HepG2 (cell line): ENCODE results near the gene BRCA2. TPM values are rescaled to one million over a fixed set of nuclear protein-coding genes. Genes with fewer than 3 reads are reported as not detected.

Source experiments
- ATF2 ChIP-seq: sonication (generic); formaldehyde crosslinking; IDR thresholded peaks from 2 replicates; pipeline ENCODE4 v1.4.0; 2020; ENCODE audit warnings: missing genetic modification reagents
- CBX2 ChIP-seq, 2 experiments: fragments of 200-600 bp in 1 of 2; sonication (generic); formaldehyde crosslinking in 1 of 2; IDR thresholded peaks; 2 replicates each; pipeline versions ENCODE4 v1.7.0 to v1.8.1; 2018 to 2022; ENCODE audit warnings: low read depth in 2 of 2, low read length in 1 of 2, mild to moderate bottlenecking in 1 of 2, missing genetic modification reagents in 1 of 2
- E2F1 ChIP-seq: sonication (generic); formaldehyde crosslinking; IDR thresholded peaks from 2 replicates; pipeline ENCODE4 v1.5.0; 2020; ENCODE audit warnings: missing genetic modification reagents
- NFE2 ChIP-seq: sonication (generic); formaldehyde crosslinking; IDR thresholded peaks from 2 replicates; pipeline ENCODE4 v1.4.0; 2020; ENCODE audit warnings: missing genetic modification reagents
- RBAK ChIP-seq: sonication (generic); formaldehyde crosslinking; IDR thresholded peaks from 2 replicates; pipeline ENCODE4 v1.5.1; 2020; ENCODE audit warnings: mild to moderate bottlenecking, missing genetic modification reagents
- SMYD3 ChIP-seq: sonication (generic); formaldehyde crosslinking; IDR thresholded peaks from 2 replicates; pipeline ENCODE4 v1.8.1; 2023; ENCODE audit warnings: mild to moderate bottlenecking, missing genetic modification reagents
- SP1 ChIP-seq, 2 experiments: fragments of 450-650 bp in 1 of 2; sonication (generic) in 1 of 2; formaldehyde crosslinking in 1 of 2; IDR thresholded peaks; 2 replicates each; pipeline versions ENCODE4 v1.4.0 to v1.6.1; 2016 to 2020; ENCODE audit warnings: missing genetic modification reagents in 1 of 2
- TEF ChIP-seq: sonication (generic); formaldehyde crosslinking; IDR thresholded peaks from 2 replicates; pipeline ENCODE4 v1.5.0; 2020; ENCODE audit warnings: missing genetic modification reagents
- ZFP1 ChIP-seq: IDR thresholded peaks from 2 replicates; pipeline ENCODE4 v1.6.1; 2016
- ZNF101 ChIP-seq: sonication (generic); formaldehyde crosslinking; IDR thresholded peaks from 2 replicates; pipeline ENCODE4 v1.4.0; 2020; ENCODE audit warnings: mild to moderate bottlenecking, low read depth, missing genetic modification reagents, borderline replicate concordance
- ZNF318 ChIP-seq: sonication (generic); formaldehyde crosslinking; IDR thresholded peaks from 2 replicates; pipeline ENCODE4 v1.4.0; 2020; ENCODE audit warnings: mild to moderate bottlenecking, missing genetic modification reagents
- ZNF563 ChIP-seq: sonication (generic); formaldehyde crosslinking; IDR thresholded peaks from 2 replicates; pipeline ENCODE4 v1.8.0; 2022; ENCODE audit warnings: mild to moderate bottlenecking, moderate library complexity, missing genetic modification reagents
- ZNF841 ChIP-seq: sonication (generic); formaldehyde crosslinking; IDR thresholded peaks from 2 replicates; pipeline ENCODE4 v1.8.1; 2023; ENCODE audit warnings: missing genetic modification reagents, borderline replicate concordance
- ZUFSP ChIP-seq: sonication (generic); formaldehyde crosslinking; IDR thresholded peaks from 2 replicates; pipeline ENCODE4 v1.9.0; 2021; ENCODE audit warnings: missing genetic modification reagents, mild to moderate bottlenecking, borderline replicate concordance
- polyA plus RNA-seq, 8 experiments: library from polyadenylated mRNA; depleted of rRNA in 3 of 8; stranded (reverse) in 7 of 8; unstranded in 1 of 8; fragments of >200 nt; fragmentation: Illumina TruSeq in 4 of 8; extraction: Trizol in 4 of 8; gene quantifications; 2 replicates each; pipeline versions ENCODE4 v1.2.1 to v1.2.3, GENCODE V29; 2011 to 2016; ENCODE audit warnings: low read depth in 4 of 8, missing spikeins in 1 of 8, mixed read lengths in 1 of 8; ENCODE audit not compliant: insufficient read depth in 1 of 8
- total RNA-seq, 5 experiments: library from RNA; depleted of rRNA; stranded (reverse); fragments of >200 nt; fragmentation: Illumina TruSeq; extraction: Trizol; gene quantifications; 2 replicates each; pipeline ENCODE4 v1.2.3, GENCODE V29; 2016; ENCODE audit warnings: low read depth in 1 of 5

The BRCA2 gene
- total and polyA plus RNA-seq, 2 of the 13 experiments (the other 11 are each of a cell fraction or from before 2014, with no cell fraction given), result 3.1 to 24.6 TPM

GRCh38 chr13:32315238-32316027 lies at the start of gene BRCA2, which contains the start of gene ZAR1L (continued):
- TF ChIP-seq ZNF318 (no peak), RBAK (CRISPR knock-in tag) (no peak), SMYD3 (CRISPR knock-in tag) (no peak; the same call in 1 of the 2 replicates), SP1 (IDR thresholded peaks at IDR 0.05) (no peak), SP1 (CRISPR knock-in tag; IDR thresholded peaks at IDR 0.05) (peak; percentile 43; the same call in 1 of the 2 replicates), TEF (CRISPR knock-in tag) (0 out of 2 replicates have a peak, but pooled peaks have one; percentile 59), ZNF563 (CRISPR knock-in tag) (0 out of 2 replicates have a peak, but pooled peaks have one; percentile 43), ZUFSP (CRISPR knock-in tag) (no peak), E2F1 (CRISPR knock-in tag) (peak; percentile 82), ZNF841 (CRISPR knock-in tag) (no peak), NFE2 (no peak), ZFP1 (no peak), ZNF101 (CRISPR knock-in tag) (no peak), CBX2 (IDR thresholded peaks at IDR 0.05; ENCODE audit: low read depth, low read length) (no peak), CBX2 (CRISPR knock-in tag; IDR thresholded peaks at IDR 0.05; ENCODE audit: low read depth) (no peak), ATF2 (CRISPR knock-in tag) (peak; percentile 67)
